ENCODE data around the gene TMEM132A. TPM values are rescaled to one million over a fixed set of nuclear protein-coding genes. Genes with fewer than 3 reads are reported as not detected.
A peak's percentile ranks its signal among the peaks of the same experiment; 100 is the strongest.

The TMEM132A gene
- total and polyA plus RNA-seq, 10 of the 15 experiments (the other 5 are each of a cell fraction or from before 2014, with no cell fraction given) = 0.16 to 25.0 (median 4.3) TPM

DNA sequence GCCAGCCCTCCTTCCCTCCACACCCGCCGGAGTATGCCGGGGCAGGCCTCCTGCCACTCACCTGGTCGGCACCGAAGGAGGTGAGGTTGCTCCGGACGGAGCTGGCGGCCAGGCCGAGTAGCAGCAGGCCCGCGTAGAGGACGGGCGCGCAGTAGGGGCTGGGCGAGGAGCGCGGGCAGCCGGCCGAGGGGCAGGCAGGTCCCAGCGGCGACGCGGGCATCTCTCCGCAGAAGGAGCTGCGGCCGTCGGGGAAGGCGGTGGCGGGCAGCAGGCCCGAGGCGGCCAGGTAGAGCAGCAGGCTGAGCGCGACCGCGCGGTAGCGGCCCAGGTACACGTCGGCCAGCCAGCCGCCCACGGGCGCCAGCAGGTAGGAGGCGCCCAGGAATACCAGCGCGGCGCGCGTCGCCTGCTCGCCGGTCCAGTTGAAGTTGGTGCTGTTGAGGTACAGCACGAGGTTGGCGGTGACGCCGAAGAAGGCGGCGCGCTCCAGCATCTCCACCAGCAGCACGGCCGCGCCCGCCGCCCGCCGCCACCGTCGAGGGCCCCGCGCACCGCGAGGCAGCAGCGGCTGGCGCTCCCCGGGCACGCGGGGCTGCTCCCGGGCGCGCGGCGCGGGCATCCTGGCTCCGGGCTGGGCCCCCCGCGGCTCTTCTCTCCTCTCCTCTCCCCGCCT, 26.8 kb downstream of the TMEM132A start (continued):
- TF ChIP-seq, protein P1, sequence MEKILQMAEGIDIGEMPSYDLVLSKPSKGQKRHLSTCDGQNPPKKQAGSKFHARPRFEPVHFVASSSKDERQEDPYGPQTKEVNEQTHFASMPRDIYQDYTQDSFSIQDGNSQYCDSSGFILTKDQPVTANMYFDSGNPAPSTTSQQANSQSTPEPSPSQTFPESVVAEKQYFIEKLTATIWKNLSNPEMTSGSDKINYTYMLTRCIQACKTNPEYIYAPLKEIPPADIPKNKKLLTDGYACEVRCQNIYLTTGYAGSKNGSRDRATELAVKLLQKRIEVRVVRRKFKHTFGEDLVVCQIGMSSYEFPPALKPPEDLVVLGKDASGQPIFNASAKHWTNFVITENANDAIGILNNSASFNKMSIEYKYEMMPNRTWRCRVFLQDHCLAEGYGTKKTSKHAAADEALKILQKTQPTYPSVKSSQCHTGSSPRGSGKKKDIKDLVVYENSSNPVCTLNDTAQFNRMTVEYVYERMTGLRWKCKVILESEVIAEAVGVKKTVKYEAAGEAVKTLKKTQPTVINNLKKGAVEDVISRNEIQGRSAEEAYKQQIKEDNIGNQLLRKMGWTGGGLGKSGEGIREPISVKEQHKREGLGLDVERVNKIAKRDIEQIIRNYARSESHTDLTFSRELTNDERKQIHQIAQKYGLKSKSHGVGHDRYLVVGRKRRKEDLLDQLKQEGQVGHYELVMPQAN (conservative IDR thresholded peaks at IDR 0.05) = no peak
- TF ChIP-seq IKZF1 (conservative IDR thresholded peaks at IDR 0.05) = peak; percentile 83
- peak; percentile 69 for TF ChIP-seq MYC (IDR thresholded peaks at IDR 0.05; ENCODE audit: insufficient read depth, insufficient read length, insufficient replicate concordance, low read length, severe bottlenecking)

DNA sequence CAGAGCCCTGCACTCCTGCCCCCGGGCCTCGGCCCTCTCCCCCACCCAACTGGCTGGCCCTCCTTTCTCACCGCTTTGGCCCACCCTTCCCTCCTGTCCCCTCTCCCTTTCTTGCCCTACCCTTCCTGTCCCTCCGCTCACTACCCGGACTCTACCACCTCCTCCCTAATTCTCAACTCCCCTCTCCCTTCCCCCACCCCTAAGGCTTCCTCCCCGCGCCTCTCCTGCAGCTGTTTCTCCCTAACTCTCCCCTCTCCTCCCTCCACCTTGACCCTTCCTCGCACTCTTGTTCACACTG, 27.3 kb downstream of the TMEM132A start:
- H3K27me3 ChIP-seq (replicated peaks in 1 of 2; ENCODE audit: control insufficient read depth in 2 of 2, insufficient read depth in 2 of 2, low read length in 1 of 2) = no peaks in the 10 kb centered on the region
- peak overlapping the region; percentile 64 for H2AFZ ChIP-seq (ENCODE audit: control insufficient read depth, low read depth, low read length)
- H3K36me3 ChIP-seq (ENCODE audit: control insufficient read depth in 2 of 2, insufficient read depth in 2 of 2, low read length in 1 of 2) = peaks cover 0 to 1% of the 10 kb centered on the region in 2 experiments; a peak in 2 of 4 replicates
- SMC1A ChIA-PET (ENCODE audit: uncharacterized antibody, unreplicated experiment) = interaction anchor here (0.6 to 7.6 kb wide), 2 partner anchors 37 to 208 kb away, joined by 3 to 76 read pairs; partner anchors contain the start of gene TMEM109
- RAD21 ChIA-PET (ENCODE audit: unreplicated experiment) = interaction anchor here (4.1 kb wide), 1 partner anchor 38 kb away, joined by 43 read pairs; the partner anchor contains the start of gene TMEM109
- peak overlapping the region; percentile 90 for H3K9ac ChIP-seq (ENCODE audit: control insufficient read depth, insufficient read depth, low read length)
- peak; percentile 10 for ATAC-seq
- TF ChIP-seq YBX1 (IDR thresholded peaks at IDR 0.05) = 0 out of 2 replicates have a peak, but pooled peaks have one; percentile 40
- TF ChIP-seq, protein P2, sequence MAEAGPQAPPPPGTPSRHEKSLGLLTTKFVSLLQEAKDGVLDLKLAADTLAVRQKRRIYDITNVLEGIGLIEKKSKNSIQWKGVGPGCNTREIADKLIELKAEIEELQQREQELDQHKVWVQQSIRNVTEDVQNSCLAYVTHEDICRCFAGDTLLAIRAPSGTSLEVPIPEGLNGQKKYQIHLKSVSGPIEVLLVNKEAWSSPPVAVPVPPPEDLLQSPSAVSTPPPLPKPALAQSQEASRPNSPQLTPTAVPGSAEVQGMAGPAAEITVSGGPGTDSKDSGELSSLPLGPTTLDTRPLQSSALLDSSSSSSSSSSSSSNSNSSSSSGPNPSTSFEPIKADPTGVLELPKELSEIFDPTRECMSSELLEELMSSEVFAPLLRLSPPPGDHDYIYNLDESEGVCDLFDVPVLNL (IDR thresholded peaks at IDR 0.05; ENCODE audit: low read depth, low read length) = no peak
- TF ChIP-seq, protein P3, sequence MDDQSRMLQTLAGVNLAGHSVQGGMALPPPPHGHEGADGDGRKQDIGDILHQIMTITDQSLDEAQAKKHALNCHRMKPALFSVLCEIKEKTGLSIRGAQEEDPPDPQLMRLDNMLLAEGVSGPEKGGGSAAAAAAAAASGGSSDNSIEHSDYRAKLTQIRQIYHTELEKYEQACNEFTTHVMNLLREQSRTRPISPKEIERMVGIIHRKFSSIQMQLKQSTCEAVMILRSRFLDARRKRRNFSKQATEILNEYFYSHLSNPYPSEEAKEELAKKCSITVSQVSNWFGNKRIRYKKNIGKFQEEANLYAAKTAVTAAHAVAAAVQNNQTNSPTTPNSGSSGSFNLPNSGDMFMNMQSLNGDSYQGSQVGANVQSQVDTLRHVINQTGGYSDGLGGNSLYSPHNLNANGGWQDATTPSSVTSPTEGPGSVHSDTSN (IDR thresholded peaks at IDR 0.05; ENCODE audit: insufficient replicate concordance, low read depth, low read length) = peak; percentile 13
- no peak for TF ChIP-seq STAT1 (conservative IDR thresholded peaks at IDR 0.05)
- TF ChIP-seq, protein P4, sequence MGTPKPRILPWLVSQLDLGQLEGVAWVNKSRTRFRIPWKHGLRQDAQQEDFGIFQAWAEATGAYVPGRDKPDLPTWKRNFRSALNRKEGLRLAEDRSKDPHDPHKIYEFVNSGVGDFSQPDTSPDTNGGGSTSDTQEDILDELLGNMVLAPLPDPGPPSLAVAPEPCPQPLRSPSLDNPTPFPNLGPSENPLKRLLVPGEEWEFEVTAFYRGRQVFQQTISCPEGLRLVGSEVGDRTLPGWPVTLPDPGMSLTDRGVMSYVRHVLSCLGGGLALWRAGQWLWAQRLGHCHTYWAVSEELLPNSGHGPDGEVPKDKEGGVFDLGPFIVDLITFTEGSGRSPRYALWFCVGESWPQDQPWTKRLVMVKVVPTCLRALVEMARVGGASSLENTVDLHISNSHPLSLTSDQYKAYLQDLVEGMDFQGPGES (IDR thresholded peaks at IDR 0.05) = no peak
- TF ChIP-seq HDGF (IDR thresholded peaks at IDR 0.05) = peak; percentile 100
- H3K4me3 ChIP-seq = peak overlapping the region; percentile 82
- H4K20me1 ChIP-seq (ENCODE audit: control insufficient read depth, insufficient read depth) = no peaks in the 10 kb centered on the region; the same call in 1 of the 2 replicates
- CTCF ChIA-PET = interaction anchor here (1.6 to 2.0 kb wide), 2 partner anchors 16 to 21 kb away, joined by 3 to 5 read pairs; no protein-coding TSS in a partner anchor
- no TSS peak for BruUV-seq (replicated peaks)
- peak overlapping the region; percentile 97 for H3K27ac ChIP-seq (ENCODE audit: control insufficient read depth, insufficient read depth)
- 0% methylated on average over 4 of the region's 8 CpGs for WGBS (ENCODE audit: insufficient coverage, insufficient replicate concordance, low lambda C conversion rate, missing lambda C conversion rate)
- FAIRE-seq = no peak
- H3K79me2 ChIP-seq (ENCODE audit: control insufficient read depth, insufficient read depth, low read length) = peaks cover 51% of the 10 kb centered on the region
- intact Hi-C loops (cut with micrococcal nuclease; ENCODE audit: unreplicated experiment) (loop anchor here (10.0 kb wide), 1 partner anchor 107 kb away; the partner anchor contains the start of gene CCDC86), in situ Hi-C loops (cut with MboI) (no loop called here)
- POLR2A ChIA-PET = interaction anchor here (2.3 to 3.3 kb wide), 2 partner anchors 11 to 38 kb away, joined by 8 to 9 read pairs; partner anchors contain the start of gene TMEM109
- DNase-seq (ENCODE audit: low read depth, low spot score) = no peak
- H3K4me2 ChIP-seq (ENCODE audit: control insufficient read depth, insufficient read depth) = peak overlapping the region; percentile 98
- no peaks in the 10 kb centered on the region for H3K9me3 ChIP-seq (replicated peaks; ENCODE audit: control insufficient read depth, insufficient read depth, low read length)
- H3K4me1 ChIP-seq (ENCODE audit: control insufficient read depth, insufficient read depth, low read length) = peaks cover 28% of the 10 kb centered on the region
